ENCODE results near the gene CALHM3.
"Not testable (repeated sequence)": the region's sequence is repeated elsewhere in the genome, so short reads cannot be mapped to it uniquely, and the experiment has no call there.

Gene CALHM3

DNA sequence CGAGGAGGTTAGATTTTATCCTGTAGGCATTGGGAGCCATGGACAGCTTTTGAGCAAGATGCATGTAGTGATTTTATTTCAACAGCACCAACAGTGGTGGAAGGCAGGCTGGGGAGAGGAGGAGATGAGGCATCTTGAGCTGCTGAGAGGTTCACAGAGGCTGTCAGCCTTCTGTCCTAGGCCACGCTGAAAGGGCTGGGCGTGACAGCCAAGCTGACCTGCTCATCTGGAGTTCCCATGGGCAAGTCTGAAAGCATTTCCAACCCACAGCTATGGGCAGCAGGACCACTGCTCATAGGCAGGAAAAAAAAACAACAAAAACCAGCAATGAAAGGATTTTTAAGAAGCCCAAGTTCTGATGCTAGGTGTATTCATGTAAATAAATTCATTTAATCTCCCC lies 22.1 kb upstream of the CALHM3 start:
- DNase-seq: no peak

DNA sequence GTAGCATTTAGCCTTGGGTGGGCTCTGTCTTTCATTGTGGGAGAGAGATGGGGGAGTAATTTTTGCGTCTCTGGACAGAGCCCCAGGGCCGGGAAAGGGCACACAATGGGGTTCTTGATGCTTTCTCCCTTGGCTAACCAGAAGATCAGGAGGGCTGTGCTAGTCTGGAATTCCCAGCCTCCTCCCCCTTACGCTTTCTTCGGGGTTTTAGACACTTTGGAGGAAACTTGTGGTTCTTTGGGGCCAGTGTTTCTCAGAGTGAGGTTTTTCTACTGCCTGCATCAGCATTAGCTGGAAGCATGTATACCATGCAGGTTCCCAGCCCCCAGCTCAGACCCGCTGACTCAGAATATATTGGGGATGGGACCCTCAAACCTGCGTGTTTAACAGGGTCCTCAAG lies 21.4 kb upstream of the CALHM3 start:
- DNase-seq: no peak

DNA sequence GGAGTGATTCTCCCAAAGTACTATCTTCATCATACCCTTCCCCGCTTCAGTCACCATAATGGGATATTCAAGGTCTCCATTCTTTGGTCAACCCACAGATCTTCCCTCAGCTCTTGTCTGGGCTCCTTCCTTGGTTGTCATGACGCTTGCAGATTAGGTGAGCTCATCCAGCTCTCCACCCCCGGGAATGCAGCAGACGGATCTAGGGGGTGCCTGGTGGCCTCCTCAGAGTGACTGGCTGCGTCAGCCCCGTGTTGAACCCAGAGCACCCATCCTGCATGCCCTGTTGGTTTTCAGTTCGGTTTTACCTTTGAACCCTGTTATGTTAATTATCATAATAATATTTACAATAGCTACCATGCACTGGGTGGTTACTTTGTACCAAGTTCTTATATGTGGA lies 20.8 kb upstream of the CALHM3 start:
- DNase-seq: no peak

DNA sequence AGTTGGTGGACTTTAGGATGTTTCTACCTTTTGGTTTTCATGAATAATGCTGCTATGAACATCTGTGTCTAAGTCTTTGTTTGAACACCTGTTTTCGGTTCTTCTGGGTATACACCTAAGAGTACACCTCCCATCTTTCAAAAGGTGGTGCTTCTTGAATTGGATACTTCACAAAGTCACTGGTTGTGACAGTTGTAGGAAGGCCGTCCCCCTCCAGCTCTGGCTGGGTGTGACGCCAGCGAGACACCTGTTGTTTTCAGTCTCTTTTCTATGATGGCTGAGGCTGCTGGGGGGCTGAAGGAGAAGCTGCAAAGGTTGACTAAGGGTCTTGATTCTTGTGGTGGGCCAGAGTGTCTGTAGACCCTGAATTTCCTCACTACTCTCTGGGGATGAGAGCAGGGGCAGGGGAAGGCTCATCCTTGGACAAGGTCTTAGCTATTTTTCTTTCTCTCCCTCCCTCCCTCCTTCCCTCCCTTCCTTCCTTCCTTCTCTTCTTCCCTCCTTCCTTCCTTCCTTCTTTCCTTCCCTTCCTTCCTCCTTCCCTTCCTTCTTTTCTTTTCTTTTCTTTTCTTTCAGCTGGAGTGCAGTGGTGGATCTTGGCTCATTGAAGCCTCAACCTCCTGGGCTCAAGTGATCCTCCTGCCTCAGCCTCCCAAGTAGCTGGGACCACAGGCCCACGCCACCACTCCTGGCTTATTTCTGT lies 20.0 kb upstream of the CALHM3 start:
- DNase-seq: no peak

DNA sequence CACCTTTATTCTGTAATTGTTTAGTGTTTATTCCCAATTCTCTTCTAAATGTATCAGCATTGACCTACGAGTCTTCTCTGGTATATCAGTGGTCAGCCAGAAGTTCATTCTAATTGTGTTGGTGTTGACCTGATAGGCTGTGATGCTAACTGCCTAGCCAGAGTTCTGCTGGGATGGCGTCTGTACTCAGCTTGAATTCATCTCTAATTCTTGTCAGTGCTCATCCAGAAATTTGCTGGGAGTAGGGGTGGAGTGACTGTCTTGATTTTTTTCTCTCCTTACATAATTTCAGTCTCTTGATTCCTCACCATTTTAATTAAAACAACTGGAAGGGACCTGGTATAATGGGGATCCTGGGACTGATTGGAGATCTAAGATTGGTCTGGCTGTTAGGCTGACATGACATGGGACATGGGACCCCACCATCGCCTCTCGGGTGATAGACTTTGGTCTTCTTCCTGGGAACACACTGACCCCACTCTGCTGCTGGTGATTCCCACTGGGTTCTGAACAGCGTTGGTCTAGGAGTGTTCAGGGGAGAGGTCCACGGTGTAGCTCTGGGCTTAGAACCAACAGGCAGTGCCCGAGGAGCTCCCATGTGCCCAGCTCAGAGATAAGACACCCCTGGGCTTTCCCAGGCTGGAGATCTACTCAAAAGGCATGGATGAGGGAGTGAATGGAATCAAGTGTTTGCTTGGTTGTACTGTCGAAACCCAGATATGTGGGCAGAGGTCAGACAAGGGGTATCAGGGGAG lies 18.3 kb upstream of the CALHM3 start:
- DNase-seq: no peak

DNA sequence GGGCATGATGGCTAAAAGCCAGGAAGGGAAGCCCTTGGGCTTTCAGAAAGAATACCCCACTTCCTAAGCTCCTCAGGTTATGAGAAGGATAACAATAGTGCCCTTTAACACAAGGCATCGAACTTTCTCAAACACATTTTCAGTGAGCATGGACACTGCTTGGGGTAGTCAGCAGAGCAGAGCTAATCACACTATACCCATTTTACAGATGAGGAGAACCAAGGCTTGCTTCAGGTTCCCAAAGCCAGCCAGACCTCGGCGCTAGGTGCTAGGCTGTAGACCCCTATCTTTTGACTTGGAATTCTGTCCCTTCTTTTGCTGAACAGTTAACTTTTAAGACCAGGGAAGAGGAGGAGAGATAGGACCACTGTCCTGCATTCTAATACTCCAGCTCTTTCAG lies 16.3 kb upstream of the CALHM3 start:
- DNase-seq: no peak

DNA sequence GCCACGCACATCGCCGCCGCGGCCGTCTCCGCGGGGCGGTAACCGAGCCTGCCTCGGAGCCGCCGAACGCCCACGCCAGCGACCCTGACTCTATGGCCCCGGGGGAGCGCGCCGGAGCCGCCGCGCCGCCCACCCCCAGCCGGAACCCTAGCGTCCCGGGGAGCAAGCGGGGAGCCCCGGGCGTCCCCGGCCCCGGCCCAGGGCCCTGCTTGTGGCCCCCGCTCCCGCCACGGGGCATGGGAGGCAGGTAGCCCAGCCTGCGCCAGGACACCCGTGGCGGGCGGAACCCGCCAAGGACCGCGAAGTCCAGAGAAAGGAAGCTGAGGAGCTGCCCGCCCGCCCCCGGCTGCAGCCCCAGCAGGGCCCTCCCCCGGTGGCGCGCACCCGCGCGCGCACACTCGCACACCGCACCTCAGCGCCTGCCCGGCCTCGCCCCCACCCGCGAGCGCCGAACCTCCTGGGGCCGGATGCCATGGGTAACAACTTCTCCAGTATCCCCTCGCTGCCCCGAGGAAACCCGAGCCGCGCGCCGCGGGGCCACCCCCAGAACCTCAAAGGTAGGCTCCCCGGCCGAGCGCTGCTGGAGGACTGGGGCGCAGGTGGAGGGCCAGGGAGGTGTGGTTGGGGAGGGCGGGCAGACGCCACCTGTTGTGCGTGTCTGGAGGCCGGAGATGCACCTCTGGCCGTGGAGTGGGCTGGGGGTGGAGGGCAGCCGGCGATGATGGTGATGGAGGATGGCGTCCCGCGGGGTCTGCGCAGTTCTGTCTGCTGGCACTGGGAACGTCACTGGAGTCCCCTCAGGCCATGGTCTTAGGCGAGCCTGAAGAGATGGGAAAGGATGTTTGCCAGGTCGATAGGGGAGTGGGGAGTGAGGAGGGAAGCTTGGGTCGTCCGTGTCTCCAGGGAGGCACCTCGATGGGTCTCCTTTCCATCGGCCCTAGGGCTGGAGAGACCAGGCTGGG lies 15.2 kb upstream of the CALHM3 start:
- DNase-seq: no peak

DNA sequence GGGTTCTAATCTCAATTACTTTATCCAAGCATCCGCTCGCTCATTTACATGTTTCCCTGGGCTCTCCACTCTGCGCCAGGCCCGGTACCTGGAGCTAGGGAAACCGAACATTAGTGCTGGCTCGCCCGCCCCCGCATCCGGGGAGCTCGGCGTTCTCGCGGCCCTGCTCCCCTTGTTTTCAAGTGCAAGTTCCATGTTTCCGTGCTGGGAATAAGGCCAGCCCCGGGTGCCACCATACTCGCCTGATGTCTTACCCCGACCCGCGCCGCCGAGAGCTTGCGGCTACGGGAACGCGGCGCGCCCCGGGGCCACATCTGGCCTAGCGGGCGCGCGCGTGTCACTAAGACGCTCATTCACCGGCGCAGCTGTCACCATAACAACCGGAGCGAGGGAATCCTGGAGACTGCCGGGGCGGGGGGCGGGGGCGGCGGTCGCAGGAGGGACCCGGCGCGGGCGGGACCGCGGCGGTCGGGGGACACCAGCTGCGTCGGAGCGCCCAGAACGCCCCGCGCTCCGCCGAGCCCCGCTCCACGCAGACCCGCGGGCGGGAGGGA lies 14.4 kb upstream of the CALHM3 start, which contains the start of gene NEURL1:
Gene NEURL1 (plus strand): TSS at position 344 of the 554 bp plus-strand sequence. CDS start 683 bp downstream, outside the sequence.
- DNase-seq: no peak

DNA sequence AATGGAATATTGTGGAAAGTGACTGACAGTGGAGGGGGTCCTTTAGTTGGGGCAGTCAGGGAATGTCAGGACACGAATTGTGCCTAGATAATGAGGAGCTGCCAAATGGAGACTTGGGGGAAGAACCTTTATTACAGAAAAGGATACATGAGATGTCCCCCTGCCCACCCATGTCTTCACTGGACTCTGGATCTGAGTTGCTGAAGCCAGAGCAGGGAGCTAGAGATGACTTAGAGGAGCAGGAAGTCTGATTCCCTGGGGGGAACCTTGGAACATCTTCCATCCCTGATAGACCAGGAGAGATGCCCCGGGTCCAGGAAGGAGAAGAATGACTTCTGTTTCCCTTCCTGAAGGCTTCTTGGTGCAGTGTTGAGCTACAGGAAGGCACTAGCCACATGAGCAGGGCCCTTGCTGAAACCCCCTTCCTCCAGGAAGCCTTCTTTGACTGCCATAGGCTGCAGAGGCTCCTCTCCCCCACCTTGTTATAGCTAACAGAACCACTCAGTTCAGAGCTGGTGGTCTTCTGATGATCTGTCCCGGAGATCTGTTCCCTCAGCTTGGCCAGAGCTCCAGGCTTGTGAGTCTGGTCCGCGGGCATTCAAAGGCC lies 13.7 kb upstream of the CALHM3 start:
- DNase-seq: no peak

DNA sequence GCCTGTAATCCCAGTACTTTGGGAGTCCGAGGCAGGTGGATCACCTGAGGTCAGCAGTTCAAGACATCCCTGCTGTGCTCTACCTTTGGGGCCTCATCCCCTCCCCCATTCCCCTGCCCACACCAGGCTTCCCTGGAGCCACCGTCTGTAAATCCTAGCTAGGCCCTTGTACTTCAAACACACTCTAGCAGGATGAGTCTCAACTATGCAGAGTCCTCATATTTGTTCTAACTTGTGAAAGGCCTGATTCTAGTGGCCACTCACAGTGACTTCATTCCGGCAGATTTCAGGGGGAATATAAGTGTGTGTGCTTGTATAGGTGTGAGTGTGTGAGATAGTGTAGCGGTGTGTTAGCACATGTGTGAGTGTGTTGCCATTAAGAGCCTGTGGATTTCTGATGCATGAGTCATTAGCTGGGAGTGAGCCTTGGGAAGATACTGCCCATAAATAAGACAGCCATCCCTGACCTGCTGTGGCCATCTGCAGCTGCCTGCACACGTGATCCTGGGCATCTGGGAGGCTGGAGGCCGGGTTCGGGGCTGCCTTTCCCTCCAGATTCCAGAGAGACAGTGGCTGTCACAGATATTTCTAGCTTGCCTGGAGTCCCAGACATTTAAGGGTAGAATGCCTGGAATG lies 12.8 kb upstream of the CALHM3 start:
- DNase-seq: no peak

DNA sequence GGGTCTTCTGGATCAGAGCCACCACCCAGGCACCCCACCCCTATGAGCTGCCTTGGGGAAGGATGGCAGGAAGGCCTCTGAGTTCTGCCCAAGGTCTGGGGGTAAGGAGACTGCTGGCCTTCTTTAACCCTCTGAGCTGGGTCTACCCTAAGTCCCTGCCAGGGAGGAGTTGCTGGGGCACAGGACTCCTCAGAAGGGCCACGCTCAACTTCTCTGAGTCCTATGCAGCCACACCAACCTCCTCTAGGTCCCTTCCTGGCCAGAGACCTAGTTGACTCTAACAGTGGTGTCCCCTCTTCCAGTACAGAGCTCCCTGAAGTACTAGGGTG lies 11.9 kb upstream of the CALHM3 start:
- no peak for DNase-seq

DNA sequence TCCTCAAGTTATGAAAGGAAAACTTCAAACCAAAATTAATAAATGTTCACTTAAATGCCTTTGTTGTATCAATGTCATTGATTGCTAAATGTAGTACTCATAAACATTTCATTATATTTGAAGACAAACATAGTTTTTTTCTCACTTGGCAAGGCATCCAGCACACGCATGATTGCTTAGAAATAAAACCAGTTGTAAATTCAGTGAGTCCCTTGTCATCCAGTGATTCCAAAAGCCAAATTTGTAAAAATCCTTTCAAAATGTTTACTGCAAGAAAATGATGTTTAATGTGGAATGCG lies 8.3 kb upstream of the CALHM3 start:
- no peak for DNase-seq

DNA sequence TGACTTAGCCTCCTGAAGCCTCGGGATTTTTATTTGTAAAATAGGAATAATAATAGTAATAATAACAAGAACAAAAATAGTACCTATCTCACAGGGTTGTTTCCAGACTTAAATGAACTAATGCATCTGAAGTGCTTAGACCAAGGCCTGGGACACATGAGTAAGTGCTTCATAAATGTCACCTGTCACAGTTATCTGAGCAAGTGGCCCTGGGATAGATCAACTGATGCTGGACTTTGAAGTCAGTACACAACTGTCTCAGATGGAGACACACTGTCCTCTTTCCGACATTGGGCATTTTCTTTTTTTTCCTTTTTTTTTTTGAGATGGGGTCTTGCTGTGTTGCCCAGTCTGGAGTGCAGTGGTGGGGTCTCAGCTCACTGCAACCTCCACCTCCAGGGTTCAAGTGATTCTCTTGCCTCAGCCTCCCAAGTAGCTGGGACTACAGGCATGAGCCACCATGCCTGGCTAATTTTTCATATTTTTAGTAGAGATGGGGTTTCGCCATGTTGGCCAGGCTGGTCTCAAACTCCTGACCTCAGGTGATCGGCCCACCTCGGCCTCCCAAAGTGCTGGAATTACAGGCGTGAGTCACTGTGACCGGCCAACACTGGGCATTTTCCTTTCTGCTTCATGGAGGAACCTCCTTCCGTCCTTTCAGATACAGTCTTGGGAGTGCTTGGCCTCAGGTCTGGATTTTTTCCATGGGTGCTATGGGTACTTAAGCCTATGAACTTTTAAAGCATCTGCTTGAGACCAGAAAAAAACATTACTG lies 7.8 kb upstream of the CALHM3 start:
- not testable (repeated sequence) for DNase-seq

DNA sequence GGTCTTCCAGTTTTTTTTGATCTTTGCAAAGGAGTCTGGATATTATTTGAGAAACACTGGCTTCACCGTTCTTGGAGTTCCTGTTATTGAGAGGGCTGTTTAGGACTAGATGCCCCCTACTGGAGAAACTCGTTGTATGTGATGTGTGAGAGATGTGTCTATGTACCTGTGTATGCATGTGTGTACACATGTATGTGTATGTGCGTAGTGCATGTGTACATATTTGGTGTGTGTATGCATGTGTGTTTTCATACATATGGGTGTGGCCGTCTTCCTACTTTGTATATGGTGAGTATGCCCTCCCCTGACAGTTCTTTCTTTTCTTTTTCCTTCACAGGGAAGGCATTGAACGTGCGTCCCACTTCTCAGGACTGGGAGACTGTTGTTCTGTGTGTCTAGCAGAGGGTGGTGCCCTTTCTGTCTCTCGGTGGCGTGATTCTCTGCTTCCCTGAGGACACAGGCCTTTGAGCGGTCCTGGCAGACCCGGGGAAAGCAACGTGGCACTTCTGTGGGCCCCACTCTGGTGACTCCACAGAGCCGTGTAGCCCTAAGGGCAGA lies 3.0 kb upstream of the CALHM3 start:
- no peak for DNase-seq

DNA sequence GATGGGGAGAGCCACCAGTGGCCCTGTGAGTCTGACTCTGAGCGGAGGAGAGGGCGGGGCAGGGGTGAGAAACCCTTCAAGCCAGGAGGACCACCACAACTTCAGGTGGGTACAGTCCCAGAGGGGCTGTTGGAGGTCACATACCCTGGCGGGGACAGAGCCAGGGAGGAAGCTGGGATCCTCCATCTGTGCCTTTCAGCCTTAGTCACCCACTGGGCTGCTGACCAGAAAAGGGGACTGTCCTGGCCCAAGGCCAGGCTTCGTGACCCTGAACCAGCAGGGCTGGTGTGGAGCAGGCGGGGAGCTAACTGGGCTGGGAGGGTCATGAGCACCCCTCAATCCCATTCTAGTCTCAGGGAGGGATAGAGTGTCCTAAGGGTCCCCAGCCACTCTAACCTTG lies 1.5 kb upstream of the CALHM3 start:
- DNase-seq: no peak

DNA sequence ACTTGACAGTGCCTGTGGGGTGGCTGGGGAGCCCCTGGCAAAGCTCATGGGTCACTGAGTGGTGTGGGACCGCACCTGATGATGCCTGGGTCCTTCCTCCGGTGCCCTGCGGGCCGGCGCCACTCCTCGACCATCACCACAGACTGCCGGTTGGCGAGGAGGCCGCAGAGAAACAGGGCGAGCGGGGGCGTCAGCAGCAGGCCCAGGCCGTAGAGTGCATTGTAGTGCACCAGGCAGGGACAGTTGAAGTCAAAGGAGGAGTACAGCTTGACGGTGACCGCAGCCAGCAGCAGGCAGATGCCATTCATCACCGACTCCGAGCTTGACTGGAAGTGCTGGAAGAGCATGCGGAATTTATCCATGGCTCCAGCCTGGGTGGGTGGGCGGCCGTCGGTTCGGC lies 369 bp downstream of the CALHM3 start:
- DNase-seq: no peak

DNA sequence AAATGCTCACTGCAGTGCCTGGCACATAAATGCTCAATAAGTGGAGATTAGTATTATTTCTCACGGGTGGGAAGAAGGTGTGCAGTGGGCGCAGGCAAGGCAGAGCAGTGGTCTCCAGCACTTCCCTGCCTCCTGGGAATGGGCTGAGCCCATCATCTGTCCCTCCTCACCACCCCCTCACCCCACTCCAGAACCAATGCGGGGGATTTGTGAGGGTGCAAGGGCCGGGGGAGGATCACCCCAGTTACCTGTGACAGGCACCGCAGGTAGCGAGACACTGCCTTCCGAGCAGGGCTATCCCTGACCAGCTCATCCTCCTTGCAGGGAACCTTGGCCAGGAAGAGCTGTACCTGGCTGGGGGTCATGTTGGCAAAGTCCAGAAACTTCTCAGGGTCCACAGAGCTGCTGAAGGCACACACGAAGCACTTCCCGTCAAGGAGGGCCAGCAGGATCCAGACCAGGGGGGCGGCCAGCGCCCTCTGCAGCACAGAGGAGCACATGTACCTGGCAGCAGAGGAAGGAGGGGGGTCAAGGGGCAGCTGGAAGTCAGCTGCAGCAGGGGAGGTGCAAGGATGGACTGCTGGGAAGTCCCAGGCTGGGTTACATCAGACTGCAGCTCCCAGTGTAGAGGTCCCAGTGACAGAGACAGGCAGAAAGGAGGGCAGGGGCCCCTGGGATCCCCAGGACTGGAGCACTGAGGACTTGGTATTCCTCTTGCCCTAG lies 2.8 kb downstream of the CALHM3 start:
- no peak for DNase-seq

DNA sequence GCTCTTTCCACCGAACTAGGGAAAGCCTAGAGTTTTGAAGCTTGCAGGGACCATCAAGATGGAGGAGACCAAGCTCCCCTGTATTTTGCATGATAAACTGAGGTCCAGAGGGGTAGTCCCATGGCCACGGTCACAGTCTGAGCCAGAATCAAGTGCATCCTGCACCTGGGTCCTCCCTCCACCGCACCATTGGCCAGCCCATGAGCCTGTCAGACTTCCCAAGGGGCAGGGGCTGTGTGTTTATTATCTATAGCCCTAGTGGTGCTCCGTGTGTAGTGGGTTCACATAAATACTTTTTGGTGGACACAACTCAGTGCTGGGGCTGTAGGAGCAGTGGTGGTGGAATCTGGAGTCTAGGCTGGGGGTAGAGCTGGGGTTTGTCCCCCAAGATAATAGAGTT lies 3.6 kb downstream of the CALHM3 start:
- no peak for DNase-seq

DNA sequence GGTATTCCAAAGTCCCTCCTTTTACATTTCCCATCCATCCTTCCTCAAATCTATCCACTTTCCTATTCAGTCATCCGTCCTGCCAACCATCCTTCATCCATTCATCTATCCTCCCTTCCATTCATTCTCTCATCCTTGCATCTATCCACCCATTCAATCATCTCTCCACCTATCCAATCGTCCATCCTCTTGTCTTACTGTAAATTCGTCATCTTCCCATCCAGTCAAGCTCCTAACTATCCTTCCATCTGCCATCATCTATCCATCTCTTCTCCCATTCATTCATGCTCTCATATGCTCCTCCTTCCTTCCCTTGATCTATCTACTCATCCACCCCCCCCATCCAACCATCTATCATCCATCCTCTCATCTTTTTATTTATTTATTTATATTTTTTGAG lies 5.0 kb downstream of the CALHM3 start:
- no peak for DNase-seq

DNA sequence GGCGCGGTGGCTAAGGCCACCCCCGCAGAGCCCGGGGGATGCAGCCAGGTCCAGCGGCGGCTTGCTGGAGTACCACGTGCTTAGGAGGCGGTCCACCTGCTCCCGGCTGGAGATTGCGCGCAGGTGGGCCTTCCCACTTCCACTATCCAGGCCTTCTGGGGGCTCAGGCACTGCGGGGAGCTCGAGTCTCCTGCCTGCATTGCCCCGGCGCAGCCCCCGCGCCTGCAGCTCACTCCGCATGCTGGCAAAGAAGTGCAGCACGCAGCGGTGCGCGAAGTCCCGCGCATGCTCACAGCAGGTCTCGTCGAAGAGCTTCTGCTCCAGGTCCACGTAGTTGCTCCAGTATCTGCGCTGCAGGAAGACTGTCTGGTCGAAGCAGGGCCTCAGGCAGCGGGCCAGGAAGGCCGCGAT lies 5.8 kb downstream of the CALHM3 start:
- DNase-seq: no peak

DNA sequence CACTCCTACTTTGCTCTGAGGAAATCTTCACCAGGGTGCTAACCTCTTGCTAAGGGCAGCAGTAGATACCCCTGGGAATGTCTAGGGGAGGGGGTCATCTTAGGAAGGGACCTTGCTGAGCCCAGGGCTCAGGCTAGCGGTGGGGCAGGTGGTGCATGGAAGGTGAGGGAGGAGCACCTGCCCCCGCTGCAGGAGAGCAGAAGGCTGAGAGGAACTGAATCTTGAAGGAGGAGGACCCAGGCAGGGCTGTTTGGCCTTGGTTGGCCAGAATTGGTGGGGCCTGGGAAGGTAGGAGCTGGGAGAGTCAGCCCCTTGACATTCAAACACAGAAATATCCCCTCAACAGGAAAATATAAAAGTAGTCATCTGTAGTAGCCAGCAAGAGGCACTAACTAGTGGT lies 7.0 kb downstream of the CALHM3 start:
- no peak for DNase-seq

Measured in NCI-H524 treated with DMSO at 0.1 percent for 48 hours (cell line).